ENCODE measurements around the gene SPR.

The SPR gene

GRCh38 chr2:72851333-72851732 is 35.9 kb upstream of the SPR start:
- H3K36me3 ChIP-seq (ENCODE audit: control insufficient read depth in 1 of 2, insufficient read depth in 2 of 2, low read depth in 1 of 2, low read length in 2 of 2): no peaks in the 10 kb centered on the region
- 59% methylated on average over 6 of the region's 7 CpGs for WGBS
- no peak overlapping the region for H3K4ac ChIP-seq (ENCODE audit: low read depth in 1 of 2, low read length in 2 of 2)
- H3K4me3 ChIP-seq (ENCODE audit: insufficient read depth in 1 of 2, low read depth in 1 of 2, low read length in 2 of 2): no peak overlapping the region
- H3K27me3 ChIP-seq (ENCODE audit: control insufficient read depth in 1 of 2, insufficient read depth in 1 of 2, low read length in 2 of 2): peaks cover 45 to 80% of the 10 kb centered on the region in 2 experiments
- no peak overlapping the region for H2BK15ac ChIP-seq (ENCODE audit: low read depth, poor library complexity, severe bottlenecking)
- no peak overlapping the region for H4K91ac ChIP-seq (ENCODE audit: low read length)
- H2BK12ac ChIP-seq (ENCODE audit: low read length in 2 of 2): no peak overlapping the region
- H2AK5ac ChIP-seq (ENCODE audit: low read length, severe bottlenecking): no peak overlapping the region
- H3K79me1 ChIP-seq (replicated peaks; ENCODE audit: low read length, poor library complexity, severe bottlenecking): no peaks in the 10 kb centered on the region
- H3K27ac ChIP-seq (ENCODE audit: low read length, poor library complexity, severe bottlenecking): no peak overlapping the region
- no peaks in the 10 kb centered on the region for H3K9me3 ChIP-seq (ENCODE audit: control insufficient read depth, low read length)
- no peak overlapping the region for H2BK120ac ChIP-seq (ENCODE audit: low read depth, low read length)
- no peak overlapping the region for H3K9ac ChIP-seq (ENCODE audit: low read length)
- no peak overlapping the region for H2AFZ ChIP-seq (ENCODE audit: low read depth, low read length)
- H3K14ac ChIP-seq (ENCODE audit: low read length in 2 of 2): no peak overlapping the region
- H3K4me2 ChIP-seq (ENCODE audit: low read length, poor library complexity, severe bottlenecking): no peak overlapping the region
- H4K8ac ChIP-seq (ENCODE audit: low read length): peak overlapping the region; percentile 43
- no peaks in the 10 kb centered on the region for H3K4me1 ChIP-seq (ENCODE audit: control insufficient read depth, insufficient read depth, low read depth, low read length)
- H3K18ac ChIP-seq (ENCODE audit: low read depth in 1 of 2, low read length in 2 of 2): no peak overlapping the region
- no peak overlapping the region for H3K23ac ChIP-seq (ENCODE audit: low read length in 2 of 2)
- H2BK5ac ChIP-seq (ENCODE audit: low read depth, low read length, poor library complexity, severe bottlenecking): no peak overlapping the region
- DNase-seq: no peak

- H3K18ac ChIP-seq (ENCODE audit: low read depth in 1 of 2, low read length in 2 of 2): no peak overlapping the region
- no peak overlapping the region for H3K4ac ChIP-seq (ENCODE audit: low read depth in 1 of 2, low read length in 2 of 2)
- H2AK5ac ChIP-seq (ENCODE audit: low read length, severe bottlenecking): no peak overlapping the region
- no peak overlapping the region for H4K8ac ChIP-seq (ENCODE audit: low read length)
- H3K9ac ChIP-seq (ENCODE audit: low read length): no peak overlapping the region
- H2BK12ac ChIP-seq (ENCODE audit: low read length in 2 of 2): no peak overlapping the region
- no peaks in the 10 kb centered on the region for H3K79me1 ChIP-seq (replicated peaks; ENCODE audit: low read length, poor library complexity, severe bottlenecking)
- no peak overlapping the region for H3K14ac ChIP-seq (ENCODE audit: low read length in 2 of 2)
- H3K27ac ChIP-seq (ENCODE audit: low read length, poor library complexity, severe bottlenecking): no peak overlapping the region
- H3K9me3 ChIP-seq (ENCODE audit: control insufficient read depth, low read length): no peaks in the 10 kb centered on the region
- peaks cover 10% of the 10 kb centered on the region for H3K4me1 ChIP-seq (ENCODE audit: control insufficient read depth, insufficient read depth, low read depth, low read length)
- no peak overlapping the region for H2BK15ac ChIP-seq (ENCODE audit: low read depth, poor library complexity, severe bottlenecking)
- H2AFZ ChIP-seq (ENCODE audit: low read depth, low read length): no peak overlapping the region
- peaks cover 43 to 57% of the 10 kb centered on the region in 2 experiments for H3K27me3 ChIP-seq (ENCODE audit: control insufficient read depth in 1 of 2, insufficient read depth in 1 of 2, low read length in 2 of 2)
- DNase-seq: peak; percentile 64
- H3K4me2 ChIP-seq (ENCODE audit: low read length, poor library complexity, severe bottlenecking): no peak overlapping the region
- H3K36me3 ChIP-seq (ENCODE audit: control insufficient read depth in 1 of 2, insufficient read depth in 2 of 2, low read depth in 1 of 2, low read length in 2 of 2): no peaks in the 10 kb centered on the region
- 0% methylated on average over 2 of the region's 3 CpGs for WGBS
- H3K4me3 ChIP-seq (ENCODE audit: insufficient read depth in 1 of 2, low read depth in 1 of 2, low read length in 2 of 2): no peak overlapping the region
- H2BK5ac ChIP-seq (ENCODE audit: low read depth, low read length, poor library complexity, severe bottlenecking): no peak overlapping the region
- H2BK120ac ChIP-seq (ENCODE audit: low read depth, low read length): no peak overlapping the region
- H4K91ac ChIP-seq (ENCODE audit: low read length): no peak overlapping the region
- no peak overlapping the region for H3K23ac ChIP-seq (ENCODE audit: low read length in 2 of 2)
Observed at GRCh38 chr2:72859831-72860262, 27.4 kb upstream of the SPR start.

GRCh38 chr2:72862239-72862988 is 24.8 kb upstream of the SPR start:
- Histone ChIP-seq H3K9ac (ENCODE audit: low read length) (peak overlapping the region; percentile 57), H3K9me3 (ENCODE audit: control insufficient read depth, low read length) (no peaks in the 10 kb centered on the region), H2BK12ac (ENCODE audit: low read length in 2 of 2) (no peak overlapping the region), H2BK5ac (ENCODE audit: low read depth, low read length, poor library complexity, severe bottlenecking) (no peak overlapping the region), H2AFZ (ENCODE audit: low read depth, low read length) (no peak overlapping the region), H3K23ac (ENCODE audit: low read length in 2 of 2) (no peak overlapping the region), H3K27me3 (ENCODE audit: control insufficient read depth in 1 of 2, insufficient read depth in 1 of 2, low read length in 2 of 2) (peaks cover 20 to 31% of the 10 kb centered on the region in 2 experiments), H3K4me1 (ENCODE audit: control insufficient read depth, insufficient read depth, low read depth, low read length) (peaks cover 12% of the 10 kb centered on the region), H3K4ac (ENCODE audit: low read depth in 1 of 2, low read length in 2 of 2) (no peak overlapping the region), H3K14ac (ENCODE audit: low read length in 2 of 2) (no peak overlapping the region), H3K4me3 (ENCODE audit: insufficient read depth in 1 of 2, low read depth in 1 of 2, low read length in 2 of 2) (peak overlapping the region in 1 of 2 experiments; percentile 64), H2BK15ac (ENCODE audit: low read depth, poor library complexity, severe bottlenecking) (no peak overlapping the region), H3K36me3 (ENCODE audit: control insufficient read depth in 1 of 2, insufficient read depth in 2 of 2, low read depth in 1 of 2, low read length in 2 of 2) (no peaks in the 10 kb centered on the region), H4K91ac (ENCODE audit: low read length) (no peak overlapping the region), H3K4me2 (ENCODE audit: low read length, poor library complexity, severe bottlenecking) (peak overlapping the region; percentile 85), H2AK5ac (ENCODE audit: low read length, severe bottlenecking) (no peak overlapping the region), H4K8ac (ENCODE audit: low read length) (no peak overlapping the region), H2BK120ac (ENCODE audit: low read depth, low read length) (no peak overlapping the region), H3K27ac (ENCODE audit: low read length, poor library complexity, severe bottlenecking) (no peak overlapping the region), H3K18ac (ENCODE audit: low read depth in 1 of 2, low read length in 2 of 2) (no peak overlapping the region), H3K79me1 (replicated peaks; ENCODE audit: low read length, poor library complexity, severe bottlenecking) (no peaks in the 10 kb centered on the region)
- WGBS: 10% methylated on average over 33 of the region's 33 CpGs
- DNase-seq: peak; percentile 86

- Histone ChIP-seq H2BK12ac (ENCODE audit: low read length in 2 of 2) (no peak overlapping the region), H4K8ac (ENCODE audit: low read length) (no peak overlapping the region), H3K9ac (ENCODE audit: low read length) (peak overlapping the region; percentile 57), H2BK120ac (ENCODE audit: low read depth, low read length) (no peak overlapping the region), H3K23ac (ENCODE audit: low read length in 2 of 2) (peak overlapping the region in 1 of 2 experiments; percentile 87), H2BK5ac (ENCODE audit: low read depth, low read length, poor library complexity, severe bottlenecking) (no peak overlapping the region), H3K4ac (ENCODE audit: low read depth in 1 of 2, low read length in 2 of 2) (no peak overlapping the region), H3K4me2 (ENCODE audit: low read length, poor library complexity, severe bottlenecking) (no peak overlapping the region), H3K27ac (ENCODE audit: low read length, poor library complexity, severe bottlenecking) (no peak overlapping the region), H4K91ac (ENCODE audit: low read length) (no peak overlapping the region), H3K4me1 (ENCODE audit: control insufficient read depth, insufficient read depth, low read depth, low read length) (peaks cover 12% of the 10 kb centered on the region), H3K14ac (ENCODE audit: low read length in 2 of 2) (peak overlapping the region in 1 of 2 experiments; percentile 23), H3K79me1 (replicated peaks; ENCODE audit: low read length, poor library complexity, severe bottlenecking) (no peaks in the 10 kb centered on the region), H2AK5ac (ENCODE audit: low read length, severe bottlenecking) (no peak overlapping the region), H3K18ac (ENCODE audit: low read depth in 1 of 2, low read length in 2 of 2) (no peak overlapping the region), H2AFZ (ENCODE audit: low read depth, low read length) (peak overlapping the region; percentile 36), H3K36me3 (ENCODE audit: control insufficient read depth in 1 of 2, insufficient read depth in 2 of 2, low read depth in 1 of 2, low read length in 2 of 2) (no peaks in the 10 kb centered on the region), H3K4me3 (ENCODE audit: insufficient read depth in 1 of 2, low read depth in 1 of 2, low read length in 2 of 2) (peak overlapping the region in 1 of 2 experiments; percentile 64), H3K27me3 (ENCODE audit: control insufficient read depth in 1 of 2, insufficient read depth in 1 of 2, low read length in 2 of 2) (peaks cover 16 to 25% of the 10 kb centered on the region in 2 experiments), H2BK15ac (ENCODE audit: low read depth, poor library complexity, severe bottlenecking) (no peak overlapping the region), H3K9me3 (ENCODE audit: control insufficient read depth, low read length) (no peaks in the 10 kb centered on the region)
- WGBS: 34% methylated on average over 11 of the region's 13 CpGs
- no peak for DNase-seq
Observed at GRCh38 chr2:72863046-72863445, 24.2 kb upstream of the SPR start.
